SK-N-MC (cell line): ENCODE results near the gene SCAPER.

Experiments
- EZH2 ChIP-seq: fragments of 200-600 bp; sonication (generic); IDR thresholded peaks from one replicate; pipeline ENCODE4 v1.6.1; 2017; ENCODE audit warnings: antibody characterized with exemption
- FOXP2 ChIP-seq: optimal IDR thresholded peaks from 2 replicates; pipeline ENCODE3; 2011; ENCODE audit warnings: mild to moderate bottlenecking, moderate library complexity; ENCODE audit not compliant: insufficient read depth; ENCODE audit errors: extremely low read length, control extremely low read depth
- POLR2AphosphoS5 ChIP-seq: IDR thresholded peaks from 2 replicates; pipeline ENCODE4 v1.6.1; 2012; ENCODE audit warnings: mild to moderate bottlenecking, low read depth, low read length, borderline replicate concordance

- TF ChIP-seq POLR2AphosphoS5: no peak
- TF ChIP-seq EZH2: no peak
- no peak for TF ChIP-seq FOXP2
These were observed 328.4 kb downstream of the SCAPER start for GRCh38 chr15:76576523-76577279.
